Fibroblast of the aortic adventitia (primary cell): ENCODE data around the gene SRD5A1. TPM values are rescaled to one million over a fixed set of nuclear protein-coding genes. Genes with fewer than 3 reads are reported as not detected.

Source experiments
- DNase-seq: peaks from one replicate; pipeline ENCODE4 v3.0.0-alpha.2; 2010; ENCODE audit warnings: low read depth
- H3K4me3 ChIP-seq: 2 replicates; pipeline ENCODE4 v1.5.1; 2011; ENCODE audit warnings: low read depth, mild to moderate bottlenecking, control low read depth, low read length, moderate library complexity
- CTCF ChIP-seq: IDR thresholded peaks from 2 replicates; pipeline ENCODE4 v1.5.1; 2011; ENCODE audit warnings: mild to moderate bottlenecking, low read length, control low read depth, inconsistent platforms; ENCODE audit not compliant: insufficient read depth
- total RNA-seq: library from RNA; depleted of rRNA; stranded (reverse); fragments of >200 nt; gene quantifications from 2 replicates; pipeline ENCODE4 v1.2.3, GENCODE V29; 2012; ENCODE audit warnings: low replicate concordance

The SRD5A1 gene
- total RNA-seq, 1 donor: 12.0 TPM

GRCh38 chr5:6686501-6686900, 53.3 kb downstream of the SRD5A1 start:
- no peak for TF ChIP-seq CTCF
- no peak for DNase-seq
- no peak overlapping the region for H3K4me3 ChIP-seq

GRCh38 chr5:6686915-6687409, 53.7 kb downstream of the SRD5A1 start:
- peak overlapping the region; percentile 53 for H3K4me3 ChIP-seq
- TF ChIP-seq CTCF: no peak
- DNase-seq: peak; percentile 69

- TF ChIP-seq CTCF: no peak
- no peak overlapping the region for H3K4me3 ChIP-seq
- no peak for DNase-seq
These were observed 54.3 kb downstream of the SRD5A1 start for GRCh38 chr5:6687505-6687904.

GRCh38 chr5:6692906-6693305, 59.7 kb downstream of the SRD5A1 start:
- no peak overlapping the region for H3K4me3 ChIP-seq
- no peak for DNase-seq
- no peak for TF ChIP-seq CTCF

DNA sequence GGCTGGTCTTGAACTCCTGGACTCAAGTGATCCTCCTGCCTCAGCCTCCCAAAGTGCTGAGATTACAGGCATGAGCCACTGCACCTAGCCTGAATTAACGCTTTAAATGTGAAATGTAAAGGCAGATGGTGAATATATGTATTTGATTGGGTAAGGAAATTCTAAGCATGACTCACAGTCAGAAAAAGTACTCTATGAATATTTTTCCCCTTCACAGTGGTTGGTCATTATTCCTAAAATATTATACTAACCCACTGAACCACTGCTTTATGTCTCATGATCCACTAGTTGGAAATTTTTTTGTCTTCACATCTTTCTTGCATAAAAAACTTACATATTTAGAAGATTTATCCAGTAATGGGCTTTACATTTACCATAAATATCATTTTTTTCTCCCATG, 65.5 kb downstream of the SRD5A1 start:
- no peak for TF ChIP-seq CTCF
- DNase-seq: no peak
- H3K4me3 ChIP-seq: no peak overlapping the region

DNA sequence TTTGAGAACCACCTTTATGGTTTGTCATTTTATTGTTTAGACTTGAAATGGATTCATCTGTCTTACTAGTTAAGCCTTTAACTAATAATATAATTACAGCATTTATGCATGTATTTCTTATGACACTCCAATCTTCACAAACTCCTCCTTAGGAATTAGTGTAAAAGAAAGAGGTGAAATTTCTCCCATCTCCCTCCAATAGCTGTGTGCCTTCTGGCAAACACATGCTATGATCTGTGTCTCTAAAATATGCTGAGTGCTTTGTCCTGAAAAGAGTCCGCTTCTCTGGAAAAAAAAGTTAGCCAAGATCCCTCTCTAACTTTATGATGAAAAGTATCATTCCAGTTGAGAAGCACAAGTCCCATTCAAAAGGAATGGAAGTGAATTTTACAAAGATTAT, 66.1 kb downstream of the SRD5A1 start:
- no peak for TF ChIP-seq CTCF
- no peak overlapping the region for H3K4me3 ChIP-seq

GRCh38 chr5:6700074-6700684, 66.9 kb downstream of the SRD5A1 start:
- TF ChIP-seq CTCF: no peak
- no peak overlapping the region for H3K4me3 ChIP-seq
- DNase-seq: peak; percentile 62

More for the DNA sequence above, 66.1 kb downstream of the SRD5A1 start:
- no peak for DNase-seq
